Panc1 (cell line): ENCODE results near the gene NKPD1. TPM values are rescaled to one million over a fixed set of nuclear protein-coding genes. Genes with fewer than 3 reads are reported as not detected.

Source experiments
- ATAC-seq: fragments of 200-7000 bp; cut with Tn5 transposase; 2 replicates; pipeline ENCODE4 v1.9.1; 2020; ENCODE audit warnings: mild to moderate bottlenecking, moderate library complexity
- BruUV-seq: library from RNA; stranded (reverse); fragments of 400-500 nt; replicated peaks from 2 replicates; lab custom pipeline; 2021; lab: Mats Ljungman, UMichigan
- CTCF ChIA-PET: fragments of 300-600 bp; sonication (Branson Sonifier 250); formaldehyde crosslinking; loops from one replicate; lab custom pipeline; 2022; ENCODE audit warnings: antibody characterized with exemption; lab: Charles Lee
- POLR2A ChIA-PET: fragments of 300-600 bp; sonication (Branson Sonifier 250); formaldehyde crosslinking; loops from one replicate; lab custom pipeline; 2022; ENCODE audit warnings: antibody characterized with exemption; lab: Charles Lee
- DNase-seq: peaks from one replicate; pipeline ENCODE4 v3.0.0-alpha.2; 2010; ENCODE audit warnings: low read depth, low spot score
- H3K27ac ChIP-seq: 2 replicates; pipeline ENCODE4 v1.5.1; 2011; ENCODE audit warnings: mild to moderate bottlenecking, low read length, inconsistent platforms
- H3K27me3 ChIP-seq: fragments of 200-500 bp; sonication (Bioruptor generic); 2 replicates; pipeline ENCODE4 v1.6.0; 2014; ENCODE audit warnings: low read length, inconsistent platforms; ENCODE audit not compliant: control insufficient read depth, insufficient read depth
- H3K36me3 ChIP-seq: fragments of 200-500 bp; sonication (Bioruptor generic); 2 replicates; pipeline ENCODE4 v1.5.1; 2014; ENCODE audit warnings: inconsistent platforms, mild to moderate bottlenecking, low read length, moderate library complexity; ENCODE audit not compliant: control insufficient read depth, insufficient read depth
- H3K4me1 ChIP-seq: 2 replicates; pipeline ENCODE4 v1.5.1; 2011; ENCODE audit warnings: inconsistent platforms, mild to moderate bottlenecking, low read length, moderate library complexity; ENCODE audit not compliant: control insufficient read depth, insufficient read depth
- H3K4me3 ChIP-seq, 2 experiments: 2 replicates each; pipeline ENCODE4 v1.5.1; 2011 to 2012; ENCODE audit warnings: low read depth in 2 of 2, low read length in 2 of 2, mild to moderate bottlenecking in 2 of 2, inconsistent platforms in 1 of 2, moderate library complexity in 1 of 2
- H3K9me3 ChIP-seq: fragments of 200-500 bp; sonication (Bioruptor generic); 2 replicates; pipeline ENCODE4 v1.5.1; 2014; ENCODE audit warnings: low read depth, mild to moderate bottlenecking, inconsistent platforms, low read length, moderate library complexity; ENCODE audit not compliant: control insufficient read depth, insufficient read depth
- POLR2AphosphoS5 ChIP-seq: IDR thresholded peaks from 2 replicates; pipeline ENCODE4 v1.6.1; 2012; ENCODE audit warnings: mild to moderate bottlenecking, low read depth, low read length, moderate library complexity
- REST ChIP-seq, 2 experiments: IDR thresholded peaks; 2 replicates each; pipeline ENCODE4 v1.6.1; 2011 to 2012; ENCODE audit warnings: low read depth in 2 of 2, control low read depth in 1 of 2, low read length in 1 of 2, mild to moderate bottlenecking in 1 of 2, moderate library complexity in 1 of 2; ENCODE audit not compliant: insufficient read depth in 1 of 2
- SIN3A ChIP-seq: IDR thresholded peaks from 2 replicates; pipeline ENCODE4 v1.6.1; 2012; ENCODE audit warnings: low read depth, mild to moderate bottlenecking, low read length, moderate library complexity, borderline replicate concordance; ENCODE audit not compliant: insufficient read depth
- TCF7L2 ChIP-seq: IDR thresholded peaks from 2 replicates; pipeline ENCODE4 v1.6.1; 2011; ENCODE audit warnings: mild to moderate bottlenecking, low read depth, low read length, inconsistent platforms
- in situ Hi-C: cut with HindIII; loops from 2 replicates; pipeline ENCODE4 v1.10.0; 2016; ENCODE audit warnings: low sequenced_read_pairs, low pct_unique_long_range_greater_than_20kb
- intact Hi-C: fragments of 100-400 bp; cut with micrococcal nuclease; formaldehyde crosslinking; loops from one replicate; pipeline ENCODE4 v1.10.0; 2022; ENCODE audit not compliant: unreplicated experiment
- total RNA-seq: library from RNA; stranded (reverse); gene quantifications from one replicate; pipeline ENCODE4 v1.2.1, GENCODE V29; 2021; ENCODE audit not compliant: unreplicated experiment
- TF ChIP-seq, protein P1 (sequence below): fragments of 450-650 bp; IDR thresholded peaks from 2 replicates; pipeline ENCODE4 v1.5.1; 2017; ENCODE audit warnings: mild to moderate bottlenecking

Gene NKPD1
- total RNA-seq, 1 experiment from 2014 or later, result 0.05 TPM

- ChIA-PET CTCF (no interaction called here), POLR2A (no interaction called here)
- Histone ChIP-seq H3K27me3 (no peaks in the 10 kb centered on the region), H3K4me3 (no peak overlapping the region), H3K9me3 (no peaks in the 10 kb centered on the region), H3K36me3 (no peaks in the 10 kb centered on the region; the same call in 1 of the 2 replicates), H3K27ac (no peak overlapping the region), H3K4me1 (no peaks in the 10 kb centered on the region)
- in situ Hi-C loops, result no loop called here
- BruUV-seq, result no TSS peak
- intact Hi-C loops, result no loop called here
- ATAC-seq (peak; percentile 39), DNase-seq (no peak)
- TF ChIP-seq TCF7L2 (no peak), SIN3A (no peak), REST (IDR thresholded peaks at IDR 0.05; ENCODE audit: insufficient read depth in 1 of 2, low read depth in 2 of 2, low read length in 1 of 2) (no peak), POLR2AphosphoS5 (no peak)
- TF ChIP-seq, protein P1, sequence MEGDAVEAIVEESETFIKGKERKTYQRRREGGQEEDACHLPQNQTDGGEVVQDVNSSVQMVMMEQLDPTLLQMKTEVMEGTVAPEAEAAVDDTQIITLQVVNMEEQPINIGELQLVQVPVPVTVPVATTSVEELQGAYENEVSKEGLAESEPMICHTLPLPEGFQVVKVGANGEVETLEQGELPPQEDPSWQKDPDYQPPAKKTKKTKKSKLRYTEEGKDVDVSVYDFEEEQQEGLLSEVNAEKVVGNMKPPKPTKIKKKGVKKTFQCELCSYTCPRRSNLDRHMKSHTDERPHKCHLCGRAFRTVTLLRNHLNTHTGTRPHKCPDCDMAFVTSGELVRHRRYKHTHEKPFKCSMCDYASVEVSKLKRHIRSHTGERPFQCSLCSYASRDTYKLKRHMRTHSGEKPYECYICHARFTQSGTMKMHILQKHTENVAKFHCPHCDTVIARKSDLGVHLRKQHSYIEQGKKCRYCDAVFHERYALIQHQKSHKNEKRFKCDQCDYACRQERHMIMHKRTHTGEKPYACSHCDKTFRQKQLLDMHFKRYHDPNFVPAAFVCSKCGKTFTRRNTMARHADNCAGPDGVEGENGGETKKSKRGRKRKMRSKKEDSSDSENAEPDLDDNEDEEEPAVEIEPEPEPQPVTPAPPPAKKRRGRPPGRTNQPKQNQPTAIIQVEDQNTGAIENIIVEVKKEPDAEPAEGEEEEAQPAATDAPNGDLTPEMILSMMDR, result no peak
Measured at GRCh38 chr19:45150751-45151281, 10.0 kb downstream of the NKPD1 start.

DNA sequence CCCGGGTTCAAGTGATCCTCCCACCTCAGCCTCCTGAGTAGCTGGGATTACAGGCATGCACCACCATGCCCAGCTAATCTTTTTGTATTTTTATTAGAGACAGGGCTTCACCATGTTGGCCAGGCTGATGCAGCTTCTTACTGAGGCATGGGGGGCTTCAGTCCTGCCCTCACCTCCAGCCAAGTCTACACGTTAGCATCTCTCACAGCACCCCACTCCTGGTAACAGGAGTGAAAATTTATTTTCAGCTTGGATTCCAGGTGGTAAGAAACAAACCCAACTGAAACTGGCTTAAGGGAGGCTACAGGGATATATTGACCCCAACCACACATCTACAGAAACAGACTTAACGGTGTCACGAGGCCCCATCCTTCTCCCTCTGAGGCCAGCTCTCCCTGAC is 10.6 kb downstream of the NKPD1 start:
- POLR2A ChIA-PET, result no interaction called here
- Histone ChIP-seq H3K36me3 (no peaks in the 10 kb centered on the region; the same call in 1 of the 2 replicates), H3K4me1 (no peaks in the 10 kb centered on the region), H3K9me3 (no peaks in the 10 kb centered on the region), H3K27ac (no peak overlapping the region), H3K27me3 (no peaks in the 10 kb centered on the region), H3K4me3 (no peak overlapping the region)
- DNase-seq, result no peak
- in situ Hi-C loops (no loop called here), intact Hi-C loops (no loop called here)
- no peak for ATAC-seq
- BruUV-seq, result no TSS peak
- TF ChIP-seq, protein P1, result no peak
- TF ChIP-seq REST (IDR thresholded peaks at IDR 0.05; ENCODE audit: insufficient read depth in 1 of 2, low read depth in 2 of 2, low read length in 1 of 2) (no peak), SIN3A (no peak), TCF7L2 (no peak)
- CTCF ChIA-PET, result no interaction called here
